Pancreas (tissue), 10 donors: ENCODE measurements around the gene ARL6IP4. TPM values are rescaled to one million over a fixed set of nuclear protein-coding genes. Genes with fewer than 3 reads are reported as not detected.
A peak's percentile ranks its signal among the peaks of the same experiment; 100 is the strongest.

Experiments
- ATAC-seq, 4 donors: fragments of 200-7000 bp; cut with Tn5 transposase; one replicate each; pipeline versions ENCODE4 v1.8.0 to v1.9.1; 2020; ENCODE audit warnings: mild to moderate bottlenecking in 4 of 4, moderate library complexity in 4 of 4
- DNase-seq, 6 donors: peaks; one replicate each; pipeline ENCODE4 v3.0.0-alpha.2; 2020
- FAIRE-seq: peaks from 2 replicates; lab custom pipeline; 2012; peaks lifted over from hg19 to GRCh38; lab: Jason Lieb, UNC
- H3K27ac ChIP-seq, 4 donors: fragments of 200-600 bp; sonication (generic); 1 replicate in 3 of 4; 2 replicates in 1 of 4; pipeline versions ENCODE4 v1.5.0 to v1.8.0; 2020
- H3K27me3 ChIP-seq, 4 donors: fragments of 200-600 bp; one replicate each; pipeline ENCODE4 v1.8.0; 2021
- H3K36me3 ChIP-seq, 3 donors: fragments of 200-600 bp; sonication (generic) in 1 of 3; one replicate each; pipeline versions ENCODE4 v1.5.0 to v1.8.0; 2020 to 2021
- H3K4me1 ChIP-seq, 3 donors: fragments of 200-600 bp; one replicate each; pipeline ENCODE4 v1.8.0; 2021
- H3K4me3 ChIP-seq, 4 donors: fragments of 200-600 bp; sonication (generic) in 2 of 4; one replicate each; pipeline versions ENCODE4 v1.5.0 to v1.8.0; 2020 to 2021
- H3K9me3 ChIP-seq, 4 donors: fragments of 200-600 bp; one replicate each; pipeline ENCODE4 v1.8.0; 2021
- CTCF ChIP-seq, 4 donors: fragments of 200-600 bp; sonication (generic) in 3 of 4; IDR thresholded peaks; one replicate each; pipeline versions ENCODE4 v1.5.0 to v1.8.0; 2021; ENCODE audit warnings: antibody characterized with exemption in 4 of 4
- WGBS, 2 donors: extraction: QIAGEN DNeasy Blood & Tissue Kit; methylation state at CpG; one replicate each; pipeline ENCODE4 v1.1.7; 2013; 5-methylcytosine and 5-hydroxymethylcytosine counted together
- intact Hi-C, 3 donors: fragments of 100-400 bp; cut with DNase I; formaldehyde crosslinking; loops; one replicate each; pipeline versions ENCODE4 v1.11.1 to v1.14.2; 2022
- polyA plus RNA-seq, 2 donors: library from polyadenylated mRNA; stranded (reverse); fragments of 200-250 nt; gene quantifications; one replicate each; pipeline ENCODE4 v1.2.3, GENCODE V29; 2013
- total RNA-seq, 6 donors: library from RNA; stranded (reverse); fragmentation: NEBNext Ultra II Directional in 4 of 6; extraction: Animal tissue kit (Norgen Biotek cat#: 25700) in 4 of 6; gene quantifications; one replicate each; pipeline versions ENCODE4 v1.2.1 to v1.2.4, GENCODE V29; 2021 to 2023
- donor health status: healthy with polysubstance abuse.
- donor health status: DM: no; HTN: no; CAD: no; lungs with moderate emphysema.
- donor health status: DM: no; HTN: no; CAD: no.
- donor health status: control.
- donor health status: control.
- donor health status: Bipolar disorder and iron deficiency.
- donor health status: DM: yes; HTN: yes; CAD: no.
- donor health status: DM: no; HTN: no; CAD: no.
- donor health status: DM: no; HTN: no; CAD: no.
- donor health status: DM: yes; HTN: yes; CAD: no.

Gene ARL6IP4
- total and polyA plus RNA-seq, 8 donors, result 85.3 to 296 (median 107) TPM

GRCh38 chr12:122985338-122986257 is 5.1 kb downstream of the ARL6IP4 start:
- ATAC-seq (no peak), FAIRE-seq (no peak), DNase-seq (peak in 2 of 6 donors; percentile 15 to 68)
- H3K4me3 ChIP-seq, result no peak overlapping the region
- H3K36me3 ChIP-seq, result no peaks in the 10 kb centered on the region
- intact Hi-C loops, result loop anchor here in 1 of 3 donors (10.0 kb wide), 1 partner anchor 249 kb away; the partner anchor contains the start of genes MPHOSPH9 and MTRFR
- H3K9me3 ChIP-seq, result no peaks in the 10 kb centered on the region
- no peak for TF ChIP-seq CTCF (IDR thresholded peaks at IDR 0.05)
- H3K27ac ChIP-seq, result peak overlapping the region in 1 of 4 donors; percentile 66
- no peaks in the 10 kb centered on the region for H3K27me3 ChIP-seq
- peaks cover 9 to 30% (median 9%) of the 10 kb centered on the region in 3 donors for H3K4me1 ChIP-seq
- 92 to 94% methylated on average over 33 to 45 of the region's 45 CpGs for WGBS, 2 donors

GRCh38 chr12:122986258-122986871 is 5.9 kb downstream of the ARL6IP4 start:
- FAIRE-seq, result no peak
- peak in 2 of 6 donors; percentile 59 to 75 for DNase-seq
- Histone ChIP-seq H3K4me3 (no peak overlapping the region), H3K9me3 (no peaks in the 10 kb centered on the region), H3K4me1 (peaks cover 8 to 30% (median 9%) of the 10 kb centered on the region in 3 donors), H3K27me3 (no peaks in the 10 kb centered on the region), H3K27ac (no peak overlapping the region), H3K36me3 (no peaks in the 10 kb centered on the region)
- 96 to 99% methylated on average over 40 of the region's 40 CpGs for WGBS, 2 donors
- intact Hi-C loops, result loop anchor here in 1 of 3 donors (10.0 kb wide), 1 partner anchor 248 kb away; the partner anchor contains the start of genes MPHOSPH9 and MTRFR
- ATAC-seq, result no peak
- TF ChIP-seq CTCF (IDR thresholded peaks at IDR 0.05), result no peak

- Histone ChIP-seq H3K4me1 (peaks cover 0 to 22% (median under 1%) of the 10 kb centered on the region in 3 donors), H3K36me3 (no peaks in the 10 kb centered on the region), H3K4me3 (no peak overlapping the region), H3K27ac (no peak overlapping the region), H3K9me3 (no peaks in the 10 kb centered on the region), H3K27me3 (no peaks in the 10 kb centered on the region)
- peak in 2 of 6 donors; percentile 55 to 76 for DNase-seq
- no peak for FAIRE-seq
- 94% methylated on average over 39 of the region's 39 CpGs for WGBS, 2 donors
- intact Hi-C loops, result loop anchor here in 1 of 3 donors (10.0 kb wide), 1 partner anchor 247 kb away; the partner anchor contains the start of genes MPHOSPH9 and MTRFR
- TF ChIP-seq CTCF (IDR thresholded peaks at IDR 0.05), result no peak
- ATAC-seq, result no peak
These were observed 6.8 kb downstream of the ARL6IP4 start for GRCh38 chr12:122987086-122987951.

GRCh38 chr12:122988036-122988435 is 7.6 kb downstream of the ARL6IP4 start:
- Histone ChIP-seq H3K36me3 (no peaks in the 10 kb centered on the region), H3K4me1 (peaks cover 0 to 15% (median 0%) of the 10 kb centered on the region in 3 donors), H3K9me3 (no peaks in the 10 kb centered on the region), H3K27ac (no peak overlapping the region), H3K27me3 (no peaks in the 10 kb centered on the region), H3K4me3 (no peak overlapping the region)
- intact Hi-C loops, result loop anchor here in 1 of 3 donors (10.0 kb wide), 1 partner anchor 247 kb away; the partner anchor contains the start of genes MPHOSPH9 and MTRFR
- FAIRE-seq, result no peak
- no peak for ATAC-seq
- peak in 1 of 6 donors; percentile 34 for DNase-seq
- WGBS, 2 donors, result 83 to 89% methylated on average over 13 of the region's 13 CpGs
- TF ChIP-seq CTCF (IDR thresholded peaks at IDR 0.05), result no peak
